ENCODE data around the gene KCNQ4. TPM values are rescaled to one million over a fixed set of nuclear protein-coding genes. Genes with fewer than 3 reads are reported as not detected.

Gene KCNQ4
- total and polyA plus RNA-seq, 10 of the 15 experiments (the other 5 are each of a cell fraction or from before 2014, with no cell fraction given): 0.04 to 0.18 (median 0.08) TPM; not detected in 2

- no peak overlapping the region for H3K4me3 ChIP-seq
- no peak overlapping the region for H2AFZ ChIP-seq (ENCODE audit: control insufficient read depth, low read depth, low read length)
- ChIA-PET RAD21 (ENCODE audit: unreplicated experiment) (no interaction called here), SMC1A (ENCODE audit: uncharacterized antibody, unreplicated experiment) (interaction anchor here (1.5 to 1.6 kb wide), 2 partner anchors 19 to 29 kb away, joined by 3 to 4 read pairs; no protein-coding TSS in a partner anchor), CTCF (interaction anchor here (1.2 kb wide), 1 partner anchor 149 kb away, joined by 3 read pairs; no protein-coding TSS in a partner anchor), POLR2A (interaction anchor here (1.1 to 1.4 kb wide), 2 partner anchors 24 to 92 kb away, joined by 3 read pairs; no protein-coding TSS in a partner anchor)
- ATAC-seq (no peak), DNase-seq (ENCODE audit: low read depth, low spot score) (no peak), FAIRE-seq (no peak)
- WGBS (ENCODE audit: insufficient coverage, insufficient replicate concordance, low lambda C conversion rate, missing lambda C conversion rate): 8% methylated on average over 2 of the region's 2 CpGs
- no peaks in the 10 kb centered on the region for H3K36me3 ChIP-seq (ENCODE audit: control insufficient read depth in 2 of 2, insufficient read depth in 2 of 2, low read length in 1 of 2)
- no peak overlapping the region for H3K4me2 ChIP-seq (ENCODE audit: control insufficient read depth, insufficient read depth)
- TF ChIP-seq NR2C1 (IDR thresholded peaks at IDR 0.05) (no peak), IKZF2 (IDR thresholded peaks at IDR 0.05) (0 out of 4 replicates have a peak, but pooled peaks of 1 of the 2 experiments have one; percentile 8)
- H4K20me1 ChIP-seq (ENCODE audit: control insufficient read depth, insufficient read depth): no peaks in the 10 kb centered on the region
- H3K9me3 ChIP-seq (replicated peaks; ENCODE audit: control insufficient read depth, insufficient read depth, low read length): no peaks in the 10 kb centered on the region
- no peaks in the 10 kb centered on the region for H3K27me3 ChIP-seq (replicated peaks in 1 of 2; ENCODE audit: control insufficient read depth in 2 of 2, insufficient read depth in 2 of 2, low read length in 1 of 2)
- no peaks in the 10 kb centered on the region for H3K79me2 ChIP-seq (ENCODE audit: control insufficient read depth, insufficient read depth, low read length)
- H3K27ac ChIP-seq (ENCODE audit: control insufficient read depth, insufficient read depth): no peak overlapping the region
- intact Hi-C loops (cut with micrococcal nuclease; ENCODE audit: unreplicated experiment) (no loop called here), in situ Hi-C loops (cut with MboI) (no loop called here)
- H3K4me1 ChIP-seq (ENCODE audit: control insufficient read depth, insufficient read depth, low read length): peaks cover 29% of the 10 kb centered on the region
- no TSS peak for BruUV-seq (replicated peaks)
- H3K9ac ChIP-seq (ENCODE audit: control insufficient read depth, insufficient read depth, low read length): no peak overlapping the region
These were observed 20.3 kb downstream of the KCNQ4 start for GRCh38 chr1:40803902-40804301.

GRCh38 chr1:40806240-40806639 is 22.7 kb downstream of the KCNQ4 start:
- BruUV-seq (replicated peaks): no TSS peak
- FAIRE-seq: no peak
- TF ChIP-seq JUNB (IDR thresholded peaks at IDR 0.05): no peak
- no peak for TF ChIP-seq CUX1 (IDR thresholded peaks at IDR 0.05; ENCODE audit: insufficient replicate concordance, low read depth, low read length)
- TF ChIP-seq PRDM15 (CRISPR knock-in tag; IDR thresholded peaks at IDR 0.05): no peak
- no peak for TF ChIP-seq WRNIP1 (IDR thresholded peaks at IDR 0.05; ENCODE audit: borderline replicate concordance, low read depth, low read length)
- no peak for TF ChIP-seq MXI1 (IDR thresholded peaks at IDR 0.05; ENCODE audit: low read depth, low read length)
- TF ChIP-seq NRF1 (conservative IDR thresholded peaks at IDR 0.05; ENCODE audit: low read depth, low read length): no peak

More at GRCh38 chr1:40806240-40806639, 22.7 kb downstream of the KCNQ4 start:
- Histone ChIP-seq H3K79me2 (ENCODE audit: control insufficient read depth, insufficient read depth, low read length) (no peaks in the 10 kb centered on the region), H4K20me1 (ENCODE audit: control insufficient read depth, insufficient read depth) (no peaks in the 10 kb centered on the region), H3K36me3 (ENCODE audit: control insufficient read depth in 2 of 2, insufficient read depth in 2 of 2, low read length in 1 of 2) (no peaks in the 10 kb centered on the region), H3K9me3 (replicated peaks; ENCODE audit: control insufficient read depth, insufficient read depth, low read length) (no peaks in the 10 kb centered on the region; the same call in 2 of the 3 replicates), H2AFZ (ENCODE audit: control insufficient read depth, low read depth, low read length) (no peak overlapping the region), H3K27me3 (replicated peaks in 1 of 2; ENCODE audit: control insufficient read depth in 2 of 2, insufficient read depth in 2 of 2, low read length in 1 of 2) (no peaks in the 10 kb centered on the region), H3K4me2 (ENCODE audit: control insufficient read depth, insufficient read depth) (no peak overlapping the region), H3K4me3 (no peak overlapping the region), H3K9ac (ENCODE audit: control insufficient read depth, insufficient read depth, low read length) (no peak overlapping the region), H3K27ac (ENCODE audit: control insufficient read depth, insufficient read depth) (no peak overlapping the region), H3K4me1 (ENCODE audit: control insufficient read depth, insufficient read depth, low read length) (peaks cover 38% of the 10 kb centered on the region)
- POLR2A ChIA-PET: no interaction called here
- 65% methylated on average over 3 of the region's 3 CpGs for whole genome bisulfite sequencing (ENCODE audit: insufficient coverage, insufficient replicate concordance, low lambda C conversion rate, missing lambda C conversion rate)
- CTCF ChIA-PET: interaction anchor here (1.3 kb wide), 1 partner anchor 31 kb away, joined by 5 read pairs; no protein-coding TSS in a partner anchor
- no peak for ATAC-seq
- RAD21 ChIA-PET (ENCODE audit: unreplicated experiment): no interaction called here
- DNase-seq (ENCODE audit: low read depth, low spot score): no peak
- SMC1A ChIA-PET (ENCODE audit: uncharacterized antibody, unreplicated experiment): interaction anchor here (1.8 kb wide), 1 partner anchor 32 kb away, joined by 4 read pairs; no protein-coding TSS in a partner anchor
- intact Hi-C loops (cut with micrococcal nuclease; ENCODE audit: unreplicated experiment) (no loop called here), in situ Hi-C loops (cut with MboI) (no loop called here)

Measured in GM12878 (cell line).